ENCODE data around the gene LRRIQ4.

Gene LRRIQ4

DNA sequence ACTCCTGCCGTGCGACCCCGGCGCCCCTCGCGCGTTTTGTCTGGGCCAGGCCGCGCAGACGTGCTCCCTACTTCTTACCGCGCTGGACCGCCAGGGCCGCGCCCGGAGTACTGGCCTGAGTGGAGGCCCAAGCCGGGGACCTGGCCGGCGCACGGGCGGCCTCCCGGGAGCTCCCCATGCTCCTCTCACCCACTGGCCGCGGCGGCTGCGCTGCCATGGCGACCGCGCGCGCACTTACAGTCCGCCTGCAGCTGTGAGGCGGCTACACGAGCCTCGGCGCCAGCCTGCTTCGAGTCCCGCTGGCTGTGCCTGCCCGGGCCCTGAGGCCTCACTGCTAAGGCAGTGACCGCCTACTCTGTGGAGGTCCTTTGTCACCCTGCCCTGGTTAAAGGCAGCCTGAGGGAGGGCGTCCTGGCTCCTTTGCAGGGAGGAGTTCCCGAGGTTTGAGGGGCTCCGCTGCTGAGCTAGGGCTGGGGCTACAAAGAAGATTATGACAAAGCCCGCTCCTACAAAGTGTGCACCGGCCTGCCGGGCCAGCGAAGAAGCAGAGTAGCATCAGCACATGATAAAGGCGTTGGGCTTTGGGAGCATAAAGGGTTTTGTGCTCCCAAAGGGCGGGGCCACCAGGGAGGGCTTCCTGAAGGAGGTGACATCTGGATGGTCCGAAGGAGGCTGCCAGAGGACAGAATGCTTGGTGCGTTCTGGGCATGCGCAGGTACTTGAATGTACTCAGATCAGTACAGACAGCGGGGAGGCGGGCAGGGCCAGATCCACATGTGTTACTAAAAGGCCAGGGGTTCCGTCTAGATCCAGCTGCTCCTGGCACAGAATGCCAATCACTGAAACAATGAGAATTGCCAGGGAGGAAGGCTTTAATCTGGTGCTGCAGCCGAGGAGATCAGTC, at the start of gene LRRIQ4, which contains the start of gene LRRC34:
TSS of gene LRRIQ4 (plus strand) at position 539 of the 904 bp plus-strand sequence. CDS start 9,052 bp downstream, outside the sequence.
TSS of gene LRRC34 (minus strand) at position 573 of the 904 bp plus-strand sequence. CDS start at position 217, 356 bp downstream.
- DNase-seq: peak; percentile 87

DNA sequence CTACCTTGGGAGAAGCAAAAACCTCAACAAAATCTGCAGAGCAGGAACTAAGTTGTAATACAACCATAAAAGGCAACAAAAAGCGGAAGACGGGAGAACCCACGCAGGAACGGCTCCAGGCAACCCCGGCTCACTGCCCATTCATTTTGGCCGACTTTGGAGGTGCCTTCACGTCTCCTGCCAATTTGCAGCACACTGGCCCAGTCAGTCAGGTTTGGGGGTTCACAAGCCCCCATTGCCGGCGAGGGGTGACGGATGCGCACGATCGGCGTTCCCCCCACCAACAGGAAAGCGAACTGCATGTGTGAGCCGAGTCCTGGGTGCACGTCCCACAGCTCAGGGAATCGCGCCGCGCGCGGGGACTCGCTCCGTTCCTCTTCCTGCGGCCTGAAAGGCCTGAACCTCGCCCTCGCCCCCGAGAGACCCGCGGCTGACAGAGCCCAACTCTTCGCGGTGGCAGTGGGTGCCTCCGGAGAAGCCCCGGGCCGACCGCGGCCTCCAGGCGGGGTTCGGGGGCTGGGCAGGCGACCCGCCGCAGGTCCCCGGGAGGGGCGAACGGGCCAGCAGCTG, 48.3 kb upstream of the LRRIQ4 start:
- DNase-seq: peak; percentile 32

DNA sequence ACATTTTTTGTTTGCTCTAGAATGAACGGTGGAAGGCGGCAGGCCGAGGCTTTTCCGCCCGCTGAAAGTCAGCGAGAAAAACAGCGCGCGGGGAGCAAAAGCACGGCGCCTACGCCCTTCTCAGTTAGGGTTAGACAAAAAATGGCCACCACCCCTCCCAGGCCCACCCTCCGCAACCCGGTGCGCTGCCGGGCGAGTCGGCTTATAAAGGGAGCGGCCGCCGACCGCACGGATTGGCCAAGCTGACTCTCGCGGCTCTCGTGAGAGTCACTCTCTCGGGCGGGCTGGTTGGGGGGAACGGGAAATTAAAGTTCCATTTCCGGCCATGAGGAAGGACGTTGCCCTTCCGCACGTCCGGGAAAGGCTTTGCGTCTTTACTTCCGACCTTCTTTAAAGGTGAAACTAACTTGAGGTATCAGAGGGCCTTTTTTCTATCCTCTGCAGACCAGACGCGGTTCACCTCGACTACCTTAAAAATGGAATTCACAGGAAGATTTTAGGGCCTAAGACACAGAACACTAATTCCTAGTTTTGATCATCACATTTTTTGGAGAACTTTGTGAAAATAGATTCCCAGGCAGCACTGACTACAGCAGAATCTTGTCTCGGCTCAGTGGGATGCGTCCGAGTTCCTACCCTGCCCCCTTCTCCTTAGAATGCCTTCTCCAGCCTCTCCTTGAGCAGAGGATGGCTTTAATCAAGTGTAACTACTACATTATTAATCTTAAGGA, 47.6 kb upstream of the LRRIQ4 start, which contains the start of gene TERC:
TSS of gene TERC (minus strand) at position 179 of the 731 bp plus-strand sequence.
- DNase-seq: peak; percentile 92

DNA sequence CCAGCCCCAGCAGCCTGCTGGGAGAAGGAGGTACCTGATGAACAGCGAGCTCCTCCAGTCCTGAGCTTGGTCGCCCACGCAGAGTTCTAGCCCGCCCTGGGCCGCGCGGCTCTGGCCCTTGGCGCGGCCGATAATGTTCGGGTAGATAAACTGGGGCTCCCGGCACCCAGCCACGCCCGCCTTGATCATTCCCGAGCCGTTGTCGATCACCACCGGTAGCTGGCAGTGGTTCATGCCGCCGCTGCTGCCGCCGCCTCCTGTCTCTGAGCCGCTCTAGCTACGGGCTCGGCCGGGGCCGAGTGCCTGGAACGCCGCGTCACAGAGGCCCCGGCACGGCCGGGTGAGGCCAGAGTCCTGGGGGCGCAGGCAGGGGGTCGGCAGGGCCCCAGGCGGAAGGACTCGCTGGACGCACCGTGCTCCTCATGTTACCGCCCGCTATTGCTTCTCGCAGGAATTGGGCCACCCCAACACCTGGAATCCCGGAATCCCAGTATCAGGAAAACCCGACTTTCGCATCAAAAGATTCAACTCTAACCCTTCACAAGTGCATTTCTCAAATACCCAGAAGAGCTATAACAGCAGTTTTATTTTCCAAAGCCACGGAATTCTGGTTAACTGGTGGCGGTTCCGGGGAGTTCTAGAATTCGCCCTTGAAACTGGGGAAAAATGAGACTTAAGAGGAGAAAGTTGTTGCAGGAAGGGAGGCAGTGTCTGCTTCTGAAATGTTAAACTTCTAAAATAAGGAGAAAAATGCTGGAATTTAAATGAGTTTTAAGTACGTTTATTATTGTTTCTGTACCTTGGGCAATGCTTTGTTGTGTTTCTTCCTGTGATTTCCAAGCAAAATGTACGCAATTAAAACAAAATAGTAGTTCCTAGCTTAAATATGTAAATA, 43.1 kb upstream of the LRRIQ4 start, which contains the start of gene ACTRT3:
TSS of gene ACTRT3 (minus strand) at position 275 of the 895 bp plus-strand sequence. CDS start at position 234, 41 bp downstream.
- peak; percentile 57 for DNase-seq

DNA sequence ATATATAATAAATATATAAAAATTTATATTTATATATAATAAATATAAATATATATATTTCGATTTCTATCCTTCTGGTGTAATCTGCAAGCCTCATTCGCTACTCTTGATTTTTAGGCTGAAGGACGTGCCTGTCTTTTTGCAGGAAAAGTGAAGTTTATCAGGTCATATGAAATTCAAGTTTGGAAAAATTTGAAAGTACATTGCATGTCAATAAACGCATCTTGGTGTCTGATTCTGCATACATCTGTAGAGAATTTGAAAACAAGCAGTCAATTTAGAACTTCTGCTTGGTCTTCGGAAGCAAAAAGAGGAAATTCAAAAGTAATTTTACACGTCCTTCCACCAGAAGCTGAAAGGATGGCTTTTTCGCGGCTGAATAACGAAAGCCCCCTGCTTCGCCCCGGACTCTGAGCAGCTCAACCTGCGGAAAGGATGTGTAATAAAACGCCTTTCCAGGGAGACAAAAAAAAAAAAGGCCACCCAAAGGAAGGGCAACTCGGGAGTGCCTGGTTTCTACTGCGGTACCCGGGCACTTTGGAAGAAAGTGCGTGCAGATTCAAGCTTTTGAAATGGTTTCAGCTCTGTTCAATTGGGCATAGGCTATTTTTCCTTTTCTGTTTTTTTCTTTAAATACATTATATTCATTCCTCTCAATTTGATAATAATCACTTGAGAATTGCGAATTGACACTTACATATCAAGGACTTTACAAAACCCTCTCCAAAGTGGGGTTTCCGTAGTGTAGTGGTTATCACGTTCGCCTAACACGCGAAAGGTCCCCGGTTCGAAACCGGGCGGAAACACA, 41.0 kb upstream of the LRRIQ4 start:
- DNase-seq: peak; percentile 86

DNA sequence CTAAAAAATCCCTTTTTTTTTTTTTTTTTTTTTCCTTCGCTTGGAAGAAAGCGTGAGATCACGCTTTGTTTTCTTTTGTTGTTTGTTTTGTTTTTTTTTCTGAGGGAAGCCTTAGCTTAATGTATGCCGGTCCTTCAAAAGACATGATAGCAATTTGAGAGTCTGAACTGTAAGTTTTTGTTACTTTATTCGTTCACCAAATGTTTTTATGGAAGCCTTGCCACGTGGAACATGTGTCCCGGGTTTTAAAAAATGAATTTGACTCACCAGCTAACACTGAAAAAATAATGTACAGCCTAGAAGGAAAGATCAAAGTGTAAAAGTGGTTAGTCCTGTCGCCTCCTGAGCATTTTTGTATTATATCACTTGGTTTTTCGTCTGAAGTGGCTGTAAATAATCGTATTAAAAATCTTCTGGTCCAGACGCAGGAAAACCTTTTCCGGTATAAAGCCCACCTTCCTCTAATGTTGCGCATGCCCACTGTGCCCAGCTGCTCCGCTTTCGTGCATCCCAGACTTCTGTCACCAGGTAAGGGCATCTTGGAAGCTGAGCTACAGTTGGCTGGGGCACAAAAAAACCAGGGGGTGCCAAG, 40.3 kb upstream of the LRRIQ4 start:
- DNase-seq: peak; percentile 87

DNA sequence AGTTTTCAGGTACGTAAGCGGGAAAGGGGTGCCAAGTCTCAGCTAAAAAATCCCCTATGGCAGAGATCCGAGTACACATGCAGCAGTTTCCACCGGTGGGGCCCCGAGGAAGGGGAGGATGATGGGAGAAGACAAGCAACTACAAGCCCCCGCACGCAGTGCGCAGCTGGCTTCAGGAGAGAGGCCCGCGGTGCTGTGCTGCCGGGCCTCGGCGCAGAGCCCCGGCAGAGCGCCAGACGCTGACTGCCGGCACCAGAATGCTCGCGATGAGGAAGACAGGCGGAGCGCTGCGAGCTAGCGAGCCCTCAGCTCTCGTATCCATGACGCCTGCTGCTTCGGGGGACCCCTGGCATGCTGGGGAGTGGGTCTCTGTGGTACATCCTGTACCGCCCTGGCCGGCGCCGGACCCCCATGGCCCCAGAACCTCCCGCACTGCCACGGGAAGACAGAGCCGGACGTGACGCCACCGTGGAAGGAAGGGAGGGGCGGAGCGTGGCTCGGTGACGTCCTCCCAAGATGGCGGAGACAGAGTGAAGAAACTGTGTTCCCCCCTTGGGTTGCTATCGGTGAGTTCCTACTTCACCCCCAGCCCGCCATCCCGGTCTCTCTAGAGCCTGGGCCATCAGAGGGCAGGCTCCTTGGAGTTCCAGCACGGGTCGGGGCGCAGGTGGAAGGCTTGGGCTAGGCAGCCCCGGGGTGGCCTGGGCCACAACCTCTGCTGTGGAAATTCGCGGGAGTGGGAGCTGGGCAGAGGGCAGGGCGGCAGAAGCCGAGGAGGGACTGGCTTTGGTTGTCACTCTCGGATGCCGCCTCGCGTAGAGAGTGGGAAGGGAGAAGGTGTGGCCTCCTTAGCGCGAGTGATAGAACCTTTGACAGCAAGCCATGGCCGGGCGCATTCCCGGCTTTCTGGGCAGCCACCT, 39.5 kb upstream of the LRRIQ4 start, which contains the start of gene MYNN:
TSS of gene MYNN (plus strand) at position 500 of the 920 bp plus-strand sequence. CDS start 900 bp downstream, outside the sequence.
- peak; percentile 84 for DNase-seq

DNA sequence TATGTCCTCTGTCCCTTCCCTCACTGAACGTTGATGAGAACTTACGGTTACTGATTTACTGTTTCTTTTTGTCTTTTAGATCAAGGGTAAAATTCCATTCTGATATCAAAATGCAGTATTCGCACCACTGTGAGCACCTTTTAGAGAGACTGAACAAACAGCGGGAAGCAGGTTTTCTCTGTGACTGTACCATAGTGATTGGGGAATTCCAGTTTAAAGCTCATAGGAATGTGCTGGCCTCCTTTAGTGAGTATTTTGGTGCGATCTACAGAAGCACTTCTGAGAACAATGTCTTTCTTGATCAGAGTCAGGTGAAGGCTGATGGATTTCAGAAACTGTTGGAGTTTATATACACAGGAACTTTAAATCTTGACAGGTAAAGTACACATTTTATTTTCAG, 38.5 kb upstream of the LRRIQ4 start:
- DNase-seq: no peak

DNA sequence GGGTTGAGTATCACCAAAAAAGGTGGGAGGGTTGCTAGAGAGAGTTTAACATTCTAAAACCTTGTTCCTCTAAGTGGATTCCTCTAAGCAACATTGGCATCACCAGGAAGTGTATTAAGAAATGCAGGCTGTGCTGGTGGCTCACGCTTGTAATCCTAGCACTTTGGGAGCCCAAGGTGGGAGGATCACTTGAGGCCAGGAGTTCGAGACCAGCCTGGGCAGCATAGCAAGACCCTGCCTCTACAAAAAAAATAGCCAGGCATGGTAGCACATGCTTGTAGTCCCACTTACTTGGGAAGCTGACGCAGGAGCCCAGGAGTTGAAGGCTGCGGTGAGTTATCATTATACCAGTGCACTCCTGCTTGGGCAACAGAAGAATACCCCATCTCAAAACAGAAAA, 34.8 kb upstream of the LRRIQ4 start:
- no peak for DNase-seq

DNA sequence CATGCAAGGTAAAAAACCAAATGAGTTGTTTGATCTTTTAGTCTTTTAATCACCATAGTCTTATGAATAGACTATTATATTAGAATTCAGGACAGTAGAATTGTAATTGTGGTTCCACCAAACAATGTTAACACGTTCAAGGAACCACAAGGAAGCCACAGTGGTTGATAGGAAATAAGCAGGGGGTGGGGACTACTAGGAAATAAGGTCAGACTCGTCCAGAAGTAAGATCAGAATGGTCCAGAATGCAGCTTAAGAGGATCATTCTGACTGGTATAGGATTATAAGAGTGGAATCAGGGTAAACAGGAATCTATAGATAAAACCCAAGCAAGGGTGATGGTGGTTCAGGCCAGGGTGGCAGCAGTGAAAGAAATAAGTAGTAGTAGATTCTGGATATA, 31.9 kb upstream of the LRRIQ4 start:
- DNase-seq: no peak

DNA sequence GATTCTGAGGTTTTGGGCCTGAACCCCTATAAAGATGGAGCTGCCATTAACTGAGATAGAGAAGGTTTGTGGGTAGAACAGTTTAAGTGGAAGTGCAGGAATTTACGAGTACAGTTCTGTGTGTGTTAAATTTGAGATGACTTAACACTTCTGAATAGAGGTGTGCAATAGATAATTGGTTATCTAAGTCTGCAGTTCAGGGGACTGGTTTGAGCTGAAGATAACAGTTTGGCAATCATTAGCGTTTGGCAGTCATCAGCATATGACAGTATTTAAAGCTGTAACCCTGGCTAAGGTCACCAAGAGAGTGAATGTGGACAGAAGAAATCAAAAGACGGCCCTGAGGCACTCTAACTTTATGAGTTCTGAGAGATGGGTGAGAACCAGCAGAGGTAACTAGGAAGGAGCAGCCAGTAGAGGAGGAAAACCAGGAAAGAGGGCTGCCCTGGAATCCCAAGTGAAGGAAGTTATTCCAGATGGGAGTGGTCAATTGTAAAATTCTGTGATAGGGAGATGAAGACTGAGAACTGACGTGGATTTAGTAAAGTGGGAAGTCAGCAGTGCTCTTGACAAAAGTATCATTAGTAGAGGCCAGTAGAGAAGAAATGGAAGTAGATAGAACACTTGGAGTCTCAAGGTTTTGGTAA, 31.3 kb upstream of the LRRIQ4 start:
- DNase-seq: no peak

DNA sequence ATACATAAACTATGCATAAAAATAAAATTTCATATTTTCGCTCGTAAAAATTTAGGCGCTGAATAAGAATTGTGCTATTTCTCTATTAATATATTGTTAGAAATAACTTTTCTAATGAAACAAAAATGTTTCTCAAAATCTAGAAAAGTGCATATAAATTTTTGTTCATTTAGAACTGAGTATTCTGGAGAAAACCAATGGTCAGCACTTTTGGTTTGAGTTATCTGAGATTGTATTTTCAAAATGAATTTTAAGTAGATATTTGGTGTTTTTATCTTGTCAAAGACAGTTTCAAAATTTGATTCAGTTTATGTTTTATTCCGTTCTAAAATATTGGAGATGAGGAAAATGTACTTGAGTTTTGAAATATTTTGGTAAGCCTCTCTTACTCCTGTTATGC, 25.6 kb upstream of the LRRIQ4 start:
- DNase-seq: no peak

DNA sequence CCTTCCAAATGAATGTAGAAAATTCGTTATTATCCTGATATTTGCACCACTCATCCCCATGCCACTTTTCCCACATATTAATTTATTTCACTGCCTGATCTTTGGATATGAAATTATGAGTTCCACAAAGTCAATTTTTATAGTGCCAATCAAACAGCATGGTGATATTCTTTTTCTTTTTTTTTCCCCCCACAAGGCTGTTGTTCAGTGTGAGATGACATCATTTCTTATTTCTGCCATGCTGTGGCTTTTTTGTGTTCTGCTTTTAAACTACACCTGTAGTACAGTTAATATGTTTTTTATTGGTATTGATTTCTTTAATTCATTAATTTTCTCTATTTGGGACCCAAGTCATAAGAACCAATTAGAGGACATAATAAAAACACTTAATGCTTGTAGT, 24.9 kb upstream of the LRRIQ4 start:
- DNase-seq: no peak

DNA sequence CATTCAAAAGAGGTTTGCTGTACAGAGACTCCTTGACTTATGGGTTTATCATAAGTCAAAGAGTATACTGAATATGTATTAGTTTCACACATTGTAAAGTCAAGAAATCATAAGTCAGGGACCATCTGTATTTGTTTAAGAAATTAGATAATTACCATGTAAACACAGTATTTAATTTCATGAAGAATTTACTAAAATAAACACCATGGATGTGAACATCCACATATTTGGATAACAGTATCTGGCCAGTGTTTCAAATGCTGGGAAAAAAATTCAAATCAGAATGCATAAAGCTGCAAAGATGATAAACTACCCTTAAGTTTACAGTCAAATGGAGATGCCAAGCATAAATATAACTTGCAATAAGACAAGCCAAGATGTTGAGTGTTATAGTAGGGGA, 22.5 kb upstream of the LRRIQ4 start:
- DNase-seq: no peak

DNA sequence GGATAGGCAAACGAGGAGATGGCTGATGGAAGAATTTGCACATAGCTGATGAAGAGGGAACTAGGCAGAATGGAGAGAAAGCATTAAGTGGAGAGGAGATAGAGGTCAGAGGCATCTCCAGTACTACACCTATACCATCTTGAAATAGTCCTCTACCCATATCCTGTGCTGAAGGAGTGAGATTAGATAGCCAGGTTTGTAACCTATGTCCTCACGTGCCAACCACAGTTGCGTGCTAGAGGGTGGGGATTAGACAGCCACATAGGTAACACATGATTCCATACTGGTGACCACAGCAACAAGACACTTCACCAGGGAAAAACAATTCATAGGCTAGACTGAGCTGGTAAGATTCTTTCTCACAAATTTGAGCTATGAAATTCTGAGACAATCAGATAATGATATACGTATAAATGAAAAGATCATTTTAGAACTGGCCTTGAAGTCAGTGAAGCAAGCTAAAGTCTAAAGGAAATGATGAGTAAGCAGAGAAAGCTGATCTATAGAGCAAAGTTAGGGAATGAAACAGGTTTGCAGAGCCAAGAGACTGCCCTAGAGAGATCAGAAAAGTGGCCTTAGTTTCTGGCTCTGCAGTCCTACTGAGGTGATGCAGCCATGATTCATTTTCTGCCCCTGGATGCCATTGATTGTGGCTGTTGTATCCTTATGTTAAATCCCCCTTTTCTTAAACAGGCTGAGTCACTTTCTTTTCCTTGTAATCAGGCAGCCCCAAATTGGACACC, 21.8 kb upstream of the LRRIQ4 start:
- no peak for DNase-seq

DNA sequence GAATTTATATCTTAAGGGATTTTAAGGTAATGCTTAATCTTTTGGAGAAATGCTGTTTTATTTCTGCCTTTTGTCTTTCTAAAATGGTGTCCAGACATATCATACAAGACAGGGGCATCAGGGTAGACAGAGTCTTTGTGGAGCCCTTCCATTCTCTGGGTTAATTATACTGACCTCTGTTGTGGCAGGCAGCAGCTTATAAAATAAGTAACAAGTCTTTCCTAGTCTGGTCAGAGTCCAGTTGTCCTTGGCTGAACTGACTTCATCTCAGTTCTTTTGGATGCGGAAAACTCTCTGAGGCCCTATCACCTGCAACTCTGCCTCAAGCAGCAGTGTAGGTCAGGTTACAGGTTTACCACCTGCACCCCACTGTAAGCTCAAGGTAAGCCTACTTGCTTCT, 20.3 kb upstream of the LRRIQ4 start:
- no peak for DNase-seq

DNA sequence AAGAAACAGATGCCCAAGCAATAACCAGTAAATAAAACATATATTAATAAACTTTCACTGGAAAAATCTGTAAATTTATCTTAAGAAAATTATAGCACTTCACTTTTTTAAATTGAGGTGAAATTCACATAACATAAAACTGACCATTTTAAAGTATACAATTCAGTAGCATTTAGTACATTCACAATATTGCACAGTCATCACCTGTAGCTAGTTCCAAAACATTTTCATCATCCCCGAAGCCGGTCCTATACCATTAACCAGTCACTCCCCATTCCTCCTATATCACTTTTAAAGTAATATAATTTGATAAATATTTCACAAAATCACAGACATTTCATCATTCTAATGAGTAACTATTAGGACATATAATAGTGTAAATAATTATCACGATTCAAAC, 8.0 kb upstream of the LRRIQ4 start:
- no peak for DNase-seq

DNA sequence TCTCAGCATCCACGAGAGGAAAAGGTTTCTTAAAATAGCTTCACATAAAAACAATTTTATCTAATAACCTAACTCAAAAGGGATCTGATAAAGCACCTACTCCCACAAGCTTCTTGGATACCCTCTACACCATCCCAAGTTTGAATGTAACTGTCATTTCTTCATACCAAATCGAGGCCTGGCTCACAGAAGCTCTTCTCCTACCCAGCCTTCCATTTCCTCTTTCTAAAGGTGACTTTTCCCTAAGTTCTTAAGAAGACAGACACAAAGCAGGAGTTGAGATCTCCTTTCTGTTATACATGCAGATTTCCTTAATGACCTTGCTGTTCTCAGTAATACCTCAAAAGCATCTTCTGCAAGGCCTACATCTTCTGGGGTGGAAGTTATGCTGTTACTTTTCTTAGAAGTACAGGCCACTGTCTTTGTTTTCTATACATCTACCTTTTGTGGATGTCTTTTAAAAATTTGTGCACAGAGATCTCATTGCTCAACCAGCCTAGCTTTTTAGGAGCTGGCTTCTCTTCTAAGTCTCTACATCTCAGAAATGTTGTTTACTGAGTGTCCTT, 3.4 kb upstream of the LRRIQ4 start:
- DNase-seq: no peak

Data from NCI-H1092 (cell line).